GM19372 (cell line): ENCODE measurements around the gene PACRG.

Experiments
- ATAC-seq: cut with Tn5 transposase; IDR thresholded peaks from one replicate; pipeline ENCODE4 v1.9.1; 2021; ENCODE audit warnings: mild to moderate bottlenecking, low read depth, moderate library complexity; ENCODE audit not compliant: unreplicated experiment

The PACRG gene

DNA sequence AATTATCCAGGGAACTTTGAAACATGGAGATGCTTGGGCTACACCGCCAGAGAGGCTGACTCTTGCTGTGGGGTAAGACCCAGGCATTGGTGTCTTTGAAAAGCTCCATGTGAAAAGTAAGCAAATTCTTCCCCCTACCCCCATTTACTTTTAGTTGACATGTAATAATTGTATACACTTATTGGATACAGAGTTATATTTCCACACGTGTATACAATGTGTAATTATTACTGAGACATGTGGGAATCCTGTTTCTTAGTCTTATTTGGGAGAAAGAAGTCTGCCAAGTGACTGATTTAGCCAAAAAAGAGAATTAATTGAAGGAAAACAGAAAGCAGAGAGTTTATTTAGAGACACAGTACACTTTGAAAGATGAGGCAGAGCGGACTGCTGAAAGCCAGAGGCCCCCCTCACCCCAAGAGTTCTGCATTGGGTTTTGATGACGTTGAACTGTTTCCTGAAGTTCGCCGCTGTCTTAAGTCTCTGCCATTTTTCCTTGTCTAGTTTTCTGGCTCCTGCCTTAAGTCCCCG lies 193.8 kb downstream of the PACRG start:
- ATAC-seq, result no peak

DNA sequence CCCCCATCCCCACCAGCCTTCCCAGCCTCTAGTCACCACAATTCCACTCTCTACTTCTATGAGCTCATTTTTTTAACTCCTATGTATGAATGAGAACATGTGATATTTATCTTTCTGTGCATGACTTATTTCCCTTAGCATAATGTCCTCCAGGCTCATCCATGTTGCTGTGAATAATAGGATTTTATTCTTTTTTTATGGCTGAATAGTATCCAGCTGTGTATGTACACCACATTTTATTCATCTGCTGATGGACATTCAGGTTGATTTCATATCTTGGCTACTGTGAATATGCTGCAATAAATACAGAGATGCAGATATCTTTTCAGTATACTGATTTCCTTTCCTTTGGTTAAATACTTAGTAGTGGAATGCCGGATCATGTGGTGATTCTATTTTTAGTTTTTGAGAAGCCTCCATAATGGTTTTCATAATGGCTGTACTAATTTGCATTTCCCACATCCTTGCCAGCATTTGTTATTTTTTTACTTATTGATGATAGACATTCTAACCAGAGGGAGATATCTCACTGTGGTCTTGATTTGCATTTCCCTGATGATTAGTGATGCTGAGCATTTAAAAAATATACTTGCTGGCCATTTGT lies 194.9 kb downstream of the PACRG start:
- ATAC-seq, result no peak

DNA sequence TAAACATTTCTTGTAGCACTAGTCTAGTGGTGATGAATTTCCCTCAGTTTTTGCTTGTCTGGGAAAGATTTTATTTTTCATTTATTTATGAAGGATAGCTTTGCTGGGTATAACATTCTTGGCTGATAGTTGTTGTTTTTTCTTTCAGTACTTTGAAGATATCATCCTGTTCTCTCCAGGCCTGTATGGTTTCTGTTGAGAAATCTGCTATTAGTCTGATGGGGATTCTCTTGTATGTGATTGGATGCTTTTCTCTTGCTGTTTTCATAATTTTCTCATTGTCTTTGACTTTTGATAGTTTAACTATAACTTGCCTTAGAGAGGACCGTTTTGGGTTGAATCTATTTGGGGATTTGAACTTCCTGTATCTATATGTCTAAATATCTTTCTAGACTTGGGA lies 207.1 kb downstream of the PACRG start:
- ATAC-seq, result no peak

GRCh38 chr6:162940426-162940825 lies 212.7 kb downstream of the PACRG start:
- ATAC-seq, result no peak

- no peak for ATAC-seq
These were observed 213.4 kb downstream of the PACRG start for GRCh38 chr6:162941128-162941527.

GRCh38 chr6:162942866-162943265 lies 215.1 kb downstream of the PACRG start:
- ATAC-seq, result no peak

- ATAC-seq, result no peak
These were observed 215.6 kb downstream of the PACRG start for GRCh38 chr6:162943369-162943768.

DNA sequence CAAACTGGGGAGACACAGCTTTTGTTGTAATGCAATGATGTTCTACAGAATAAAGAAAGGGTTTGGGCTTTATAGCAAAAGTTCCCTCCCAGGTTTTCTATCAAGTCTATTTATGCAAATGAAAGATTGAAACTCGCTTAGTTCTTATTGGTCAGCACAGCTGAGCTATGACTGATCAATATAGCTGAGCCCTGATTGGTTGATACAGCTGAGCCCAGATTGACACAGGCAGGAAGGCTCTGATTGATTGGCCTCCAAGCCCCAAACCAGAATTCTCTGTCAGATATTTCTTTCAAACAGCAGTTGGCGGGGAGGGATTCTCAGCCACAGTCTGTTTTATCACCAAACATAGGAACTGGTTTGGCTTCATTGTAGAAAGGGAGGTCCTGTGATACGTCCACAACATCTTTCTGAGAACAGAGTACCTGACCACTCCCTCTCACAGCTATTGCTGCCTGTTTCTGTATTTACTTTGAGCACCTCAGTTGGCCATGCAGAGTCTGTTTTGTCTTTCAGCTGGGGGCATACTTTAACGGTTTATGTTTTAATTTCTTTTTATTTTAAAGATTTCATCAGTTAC lies 223.5 kb downstream of the PACRG start:
- no peak for ATAC-seq

DNA sequence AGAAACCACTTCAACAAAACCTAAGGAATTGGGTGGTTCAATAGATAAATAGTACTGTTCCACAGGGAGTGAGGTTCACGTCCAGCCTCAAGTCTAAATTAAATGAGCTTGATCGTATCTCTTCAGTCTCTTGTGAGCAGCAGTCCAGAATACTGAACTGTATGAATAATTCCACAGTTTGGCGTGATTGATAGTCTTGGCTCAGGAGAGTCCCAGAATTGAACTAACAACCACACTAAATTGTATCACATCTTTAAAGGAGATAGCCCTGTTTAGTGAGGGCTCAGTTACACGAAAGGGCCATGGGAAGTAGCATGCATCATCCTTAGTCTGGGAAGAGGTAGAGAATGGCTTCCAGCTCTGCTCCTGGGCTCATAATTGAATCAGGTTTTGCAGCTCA lies 224.6 kb downstream of the PACRG start:
- no peak for ATAC-seq

- ATAC-seq, result no peak
These were observed 229.3 kb downstream of the PACRG start for GRCh38 chr6:162957062-162957461.

GRCh38 chr6:162960679-162961457 lies 233.1 kb downstream of the PACRG start:
- ATAC-seq, result no peak

GRCh38 chr6:162962093-162962492 lies 234.3 kb downstream of the PACRG start:
- no peak for ATAC-seq

DNA sequence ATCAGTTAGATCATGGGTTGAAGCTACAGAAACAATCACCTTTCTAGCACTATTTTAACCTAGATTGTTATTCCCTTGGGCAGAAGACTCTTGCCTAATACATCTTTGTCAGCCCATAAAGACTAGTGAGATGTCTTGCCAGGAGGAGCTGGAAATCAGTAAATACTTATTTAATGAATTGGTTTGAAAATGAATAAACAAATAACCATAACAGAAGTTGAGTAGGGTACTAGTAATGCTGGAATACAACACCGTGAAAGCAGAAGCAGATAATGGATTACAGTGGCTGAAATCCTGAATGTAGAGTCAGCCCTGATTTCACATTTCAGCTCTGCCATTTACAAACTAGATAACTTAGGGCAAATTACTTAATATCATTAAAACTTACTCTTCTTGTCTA lies 236.1 kb downstream of the PACRG start:
- ATAC-seq, result no peak

DNA sequence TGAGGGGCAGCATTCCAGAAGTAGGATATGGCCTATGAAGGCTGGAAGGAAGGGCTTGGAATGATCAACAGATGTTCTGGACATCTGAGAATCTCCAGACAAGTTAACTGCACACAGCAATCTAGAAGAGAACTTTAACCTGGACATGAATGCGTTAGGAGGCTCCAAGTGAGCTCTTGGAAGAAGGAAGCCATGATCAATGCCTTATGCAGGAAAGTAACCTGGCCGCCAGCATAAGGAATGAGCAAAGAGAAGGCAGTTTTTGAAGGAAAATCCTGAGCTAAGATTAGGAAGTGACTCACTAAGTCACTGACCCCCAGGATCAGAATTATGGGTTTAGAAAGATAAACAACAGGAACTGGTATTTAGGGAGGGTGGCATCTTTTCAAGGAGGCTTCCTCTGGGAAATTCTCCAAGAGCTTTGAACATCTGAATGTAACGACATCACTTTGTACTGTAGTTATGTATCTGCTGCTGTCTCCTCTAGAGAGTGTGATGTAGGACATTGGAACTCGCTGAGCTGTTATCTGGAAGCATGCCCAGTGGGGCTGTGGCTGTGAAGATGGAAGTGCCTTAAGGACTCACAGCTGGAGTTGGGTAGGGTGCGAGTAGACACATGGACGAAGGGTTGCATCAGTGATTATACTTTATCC lies 236.8 kb downstream of the PACRG start:
- ATAC-seq, result no peak

- no peak for ATAC-seq
These were observed 237.6 kb downstream of the PACRG start for GRCh38 chr6:162965366-162965765.

DNA sequence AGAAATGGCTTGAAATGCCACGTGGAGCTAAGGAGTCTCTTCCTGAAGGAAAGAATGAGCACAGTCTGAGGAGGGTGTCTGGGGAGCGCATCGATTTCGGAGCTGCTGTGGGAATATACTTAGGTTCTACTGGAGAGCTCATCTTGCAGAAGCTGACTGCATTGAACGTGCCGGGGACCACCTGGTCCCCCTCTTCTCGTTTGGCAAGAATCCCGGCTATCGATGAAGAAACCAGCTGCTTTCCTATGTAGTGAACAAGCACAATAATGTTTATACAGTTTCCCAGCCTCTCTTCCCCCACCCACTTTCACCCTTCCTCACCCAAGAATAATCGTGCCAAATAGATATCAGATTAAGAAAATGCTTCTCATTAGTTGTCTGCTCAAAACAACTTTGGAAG lies 242.5 kb downstream of the PACRG start:
- no peak for ATAC-seq

DNA sequence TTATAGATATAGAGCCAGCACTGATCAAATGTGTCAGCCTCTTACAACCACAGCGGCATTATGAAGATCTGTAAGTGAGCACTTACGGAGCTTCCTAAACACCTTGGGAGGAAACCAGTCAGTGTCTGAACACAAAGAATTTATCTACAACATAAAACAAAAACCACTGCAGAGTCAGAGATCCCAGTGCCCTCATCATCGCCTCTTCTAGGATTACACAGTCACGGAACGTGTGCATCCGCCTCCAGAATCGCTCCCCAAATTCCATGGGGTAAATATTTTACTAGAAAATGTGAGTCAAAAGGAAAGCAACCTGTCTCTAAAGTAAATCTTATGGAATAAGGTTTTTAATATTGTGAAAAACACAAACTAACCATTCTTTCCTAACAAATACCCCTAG lies 243.6 kb downstream of the PACRG start:
- no peak for ATAC-seq

DNA sequence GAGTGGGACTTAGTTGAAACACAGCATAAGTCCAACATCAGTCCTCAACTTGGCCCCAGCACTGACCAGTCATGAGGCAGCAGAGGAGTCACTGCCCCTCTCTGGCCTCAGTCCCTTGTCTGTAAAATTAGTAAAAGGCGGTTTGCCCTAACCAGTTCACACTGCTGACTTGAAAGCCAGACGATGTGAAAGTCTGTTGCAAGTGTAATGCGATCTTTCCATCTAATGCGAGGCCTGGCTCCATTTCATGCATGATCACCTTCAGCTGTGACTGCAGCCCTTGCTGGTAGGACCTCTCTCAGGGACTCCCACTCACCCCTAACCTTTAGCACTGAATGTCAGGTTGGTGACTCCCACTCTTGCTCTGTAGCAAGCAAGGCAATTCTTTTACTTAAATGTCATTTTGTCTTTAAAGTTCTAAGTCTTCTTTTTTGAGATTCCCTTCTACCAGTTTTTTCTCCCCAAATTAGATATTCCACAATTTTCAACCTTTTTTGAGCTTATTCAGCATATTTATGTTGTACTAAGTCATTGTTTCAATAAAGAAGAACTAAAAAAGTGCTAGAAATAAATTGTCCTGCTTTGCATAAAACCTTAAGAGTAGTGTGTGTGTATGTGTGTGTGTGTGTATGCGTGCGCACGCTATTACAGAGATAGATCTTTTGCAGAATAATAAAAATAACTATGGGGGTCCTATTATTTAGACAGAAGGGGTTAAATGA lies 245.5 kb downstream of the PACRG start:
- no peak for ATAC-seq

DNA sequence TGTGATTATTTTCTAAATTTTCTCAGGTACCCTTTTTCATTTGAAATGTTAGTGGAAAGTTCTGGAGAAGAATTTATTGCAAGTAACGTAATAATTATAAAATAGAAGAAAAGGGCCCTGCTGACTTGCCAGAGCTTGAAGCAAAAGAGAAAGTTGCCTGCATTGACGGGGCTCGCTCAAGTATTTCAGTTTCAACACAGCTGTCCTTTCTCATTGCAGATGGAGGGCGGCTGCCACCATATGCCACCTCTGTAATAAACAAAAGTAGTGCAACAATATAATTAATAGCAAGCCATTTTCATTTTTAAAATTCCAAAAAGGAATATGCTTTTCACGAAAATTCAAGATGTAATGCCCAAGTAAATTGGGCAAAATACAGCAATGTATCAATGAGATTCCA lies 246.2 kb downstream of the PACRG start:
- ATAC-seq, result no peak

GRCh38 chr6:162974685-162975084 lies 246.9 kb downstream of the PACRG start:
- no peak for ATAC-seq

DNA sequence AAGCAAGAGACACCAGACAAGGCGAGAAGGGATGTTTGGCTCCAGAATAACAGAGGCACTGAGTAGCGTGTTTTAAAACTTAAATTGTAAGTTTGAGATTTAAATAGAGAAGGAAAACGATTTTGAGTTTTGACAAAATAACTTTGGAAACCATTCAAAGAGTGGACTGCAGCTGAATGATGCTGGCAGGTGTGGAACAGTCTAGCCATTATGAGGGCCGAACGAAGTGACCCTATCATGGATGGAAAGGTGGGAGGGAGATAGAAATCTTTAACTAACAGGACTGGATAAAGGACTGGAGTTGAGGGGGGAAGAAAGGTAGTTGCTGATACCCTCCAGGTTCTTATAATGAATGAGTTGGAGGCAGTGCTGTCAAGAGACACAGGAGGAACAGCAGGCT lies 248.4 kb downstream of the PACRG start:
- no peak for ATAC-seq
